Measurements from ENCODE around the gene PCBP4.

The PCBP4 gene

DNA sequence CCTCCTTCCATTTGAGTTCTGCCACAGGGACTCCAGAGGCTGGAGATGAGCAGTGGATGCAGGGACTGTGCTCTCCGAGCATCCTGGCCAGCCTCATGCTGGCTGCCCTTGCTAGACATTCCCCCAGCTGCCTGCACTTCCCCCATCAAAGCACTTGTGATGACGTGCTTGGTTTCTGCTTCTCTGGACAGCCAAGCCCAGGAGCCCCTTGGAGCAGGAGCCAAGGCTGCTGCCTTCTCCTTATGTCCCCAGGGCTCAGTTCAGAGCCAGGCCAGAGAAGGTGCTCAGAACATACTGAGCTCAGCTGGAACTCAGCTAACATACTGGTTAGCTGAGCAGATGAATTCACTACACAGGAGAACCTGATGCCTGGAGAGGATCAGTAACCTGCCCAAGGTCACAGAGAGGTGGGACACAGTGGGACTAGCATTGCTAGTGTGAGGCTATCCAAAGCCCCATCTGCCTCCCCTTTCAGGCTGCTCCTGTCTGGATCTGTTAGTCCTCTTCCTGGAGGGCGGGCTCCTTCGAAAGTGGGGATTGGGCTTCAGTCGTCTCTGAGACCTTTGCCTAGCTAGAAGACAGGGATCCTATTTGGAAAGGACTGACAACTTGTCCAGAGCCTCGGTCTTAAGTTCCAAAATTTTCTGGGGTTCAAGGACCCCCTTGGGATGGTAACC, 4.3 kb downstream of the PCBP4 start:
- Histone ChIP-seq H3K36me3 (ENCODE audit: control insufficient read depth, insufficient read depth, low read length) (peaks cover 18% of the 10 kb centered on the region), H3K4me3 (ENCODE audit: insufficient read depth, low read depth, low read length) (no peak overlapping the region), H3K4me1 (ENCODE audit: control insufficient read depth, insufficient read depth, low read length) (peaks cover 42% of the 10 kb centered on the region), H3K27ac (ENCODE audit: insufficient read depth, low read depth, low read length, poor library complexity, severe bottlenecking) (no peak overlapping the region), H3K27me3 (ENCODE audit: control insufficient read depth, insufficient read depth, low read length, poor library complexity, severe bottlenecking) (no peaks in the 10 kb centered on the region), H3K9me3 (ENCODE audit: control insufficient read depth, low read length) (no peaks in the 10 kb centered on the region)
- WGBS, 2 experiments, result 87% methylated on average over 6 of the region's 6 CpGs

DNA sequence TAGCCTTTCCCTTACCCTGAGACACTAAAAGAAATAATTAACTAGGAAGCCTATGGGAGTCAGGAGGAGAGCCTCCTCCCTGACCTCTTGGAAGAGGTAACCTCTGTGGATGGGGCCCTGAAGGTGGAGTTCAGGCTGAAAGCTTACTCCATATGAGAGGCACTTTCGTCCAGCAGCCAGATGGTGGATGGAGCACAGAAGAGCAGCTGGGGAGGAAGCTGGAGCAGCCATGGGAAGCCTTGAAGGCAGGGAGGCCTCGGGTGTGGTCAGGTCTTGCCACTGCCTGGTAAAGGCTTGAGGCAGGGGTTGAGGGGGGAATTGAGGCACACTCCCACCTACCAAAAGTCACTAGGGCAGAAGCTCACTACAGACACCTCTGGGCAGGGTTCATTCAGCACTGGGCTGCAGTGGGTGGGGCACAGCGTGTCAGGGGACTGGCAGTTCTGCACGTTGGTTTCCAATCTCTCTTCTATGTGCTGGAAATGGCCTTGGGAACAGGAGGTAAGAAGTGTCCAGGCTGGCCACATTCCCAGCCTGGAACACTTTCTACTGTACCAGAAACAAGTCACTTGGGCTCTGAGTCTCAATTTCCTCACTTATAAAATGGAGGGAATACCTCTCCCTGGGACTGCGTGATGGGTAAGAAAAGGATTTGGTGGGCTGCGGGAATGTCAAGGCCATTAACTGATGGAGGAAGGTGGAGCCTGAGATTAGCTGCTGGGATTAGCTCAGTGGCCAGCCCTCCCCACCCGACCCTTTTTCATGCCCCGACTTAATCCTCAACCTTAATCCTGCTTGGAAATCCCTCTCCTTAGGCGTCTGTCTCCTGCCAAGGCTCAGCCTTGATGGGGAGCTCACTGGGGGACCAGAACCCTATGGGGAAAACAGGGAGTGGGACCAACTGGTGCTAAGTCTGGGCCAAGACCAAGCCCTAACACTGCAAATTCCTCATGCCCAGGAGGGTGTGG, 5.4 kb downstream of the PCBP4 start:
- no peak overlapping the region for H3K27ac ChIP-seq (ENCODE audit: insufficient read depth, low read depth, low read length, poor library complexity, severe bottlenecking)
- peaks cover 2% of the 10 kb centered on the region for H3K27me3 ChIP-seq (ENCODE audit: control insufficient read depth, insufficient read depth, low read length, poor library complexity, severe bottlenecking)
- H3K4me3 ChIP-seq (ENCODE audit: insufficient read depth, low read depth, low read length), result no peak overlapping the region
- peaks cover 42% of the 10 kb centered on the region for H3K4me1 ChIP-seq (ENCODE audit: control insufficient read depth, insufficient read depth, low read length)
- WGBS, 2 experiments, result 73 to 86% methylated on average over 9 of the region's 9 CpGs
- no peaks in the 10 kb centered on the region for H3K9me3 ChIP-seq (ENCODE audit: control insufficient read depth, low read length)
- H3K36me3 ChIP-seq (ENCODE audit: control insufficient read depth, insufficient read depth, low read length), result peaks cover 23% of the 10 kb centered on the region

DNA sequence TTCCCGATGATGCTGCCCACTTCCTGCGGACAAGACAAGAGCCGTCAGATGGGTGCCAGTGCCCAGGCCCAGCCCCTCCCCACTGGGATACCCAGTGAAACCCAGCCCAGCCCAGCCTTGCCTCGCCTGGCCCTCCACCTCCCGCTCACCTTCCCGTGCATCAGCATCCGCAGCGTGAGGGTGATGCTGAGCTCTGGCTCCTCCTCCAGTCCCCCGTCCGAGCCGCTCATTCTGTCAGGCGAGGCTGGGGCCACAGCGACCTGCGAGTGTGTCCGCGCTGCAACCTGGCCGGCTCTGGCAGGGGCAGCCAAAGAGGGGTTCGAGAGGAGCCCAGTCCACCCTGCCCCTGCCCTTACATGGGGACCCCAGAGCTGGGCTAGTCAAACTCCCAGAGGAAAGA, 6.2 kb downstream of the PCBP4 start:
- peaks cover 35% of the 10 kb centered on the region for H3K4me1 ChIP-seq (ENCODE audit: control insufficient read depth, insufficient read depth, low read length)
- WGBS, 2 experiments, result 93 to 96% methylated on average over 18 of the region's 18 CpGs
- no peak overlapping the region for H3K27ac ChIP-seq (ENCODE audit: insufficient read depth, low read depth, low read length, poor library complexity, severe bottlenecking)
- peaks cover 11% of the 10 kb centered on the region for H3K27me3 ChIP-seq (ENCODE audit: control insufficient read depth, insufficient read depth, low read length, poor library complexity, severe bottlenecking)
- H3K36me3 ChIP-seq (ENCODE audit: control insufficient read depth, insufficient read depth, low read length), result peaks cover 23% of the 10 kb centered on the region
- no peak overlapping the region for H3K4me3 ChIP-seq (ENCODE audit: insufficient read depth, low read depth, low read length)
- H3K9me3 ChIP-seq (ENCODE audit: control insufficient read depth, low read length), result no peaks in the 10 kb centered on the region

DNA sequence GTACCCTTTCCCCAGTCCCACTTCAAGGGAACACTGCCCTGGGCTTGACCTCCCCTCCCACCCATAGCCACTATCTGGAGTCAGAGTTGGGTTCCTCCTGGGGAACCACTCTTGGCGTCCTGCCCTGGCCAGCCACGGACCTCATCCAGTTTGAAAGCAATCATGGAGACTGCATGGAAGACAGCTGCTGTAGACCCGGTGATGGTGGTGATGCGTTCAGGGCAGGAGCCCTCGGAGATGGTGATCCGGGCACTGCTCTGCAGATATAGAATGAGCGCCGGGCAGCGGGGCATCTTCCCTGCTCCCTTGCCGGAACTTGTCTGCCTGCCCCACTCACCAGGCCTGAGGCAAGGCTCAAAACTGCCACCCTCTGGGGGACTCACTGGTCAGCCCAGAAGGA, 6.9 kb downstream of the PCBP4 start:
- Histone ChIP-seq H3K9me3 (ENCODE audit: control insufficient read depth, low read length) (no peaks in the 10 kb centered on the region), H3K4me3 (ENCODE audit: insufficient read depth, low read depth, low read length) (no peak overlapping the region), H3K36me3 (ENCODE audit: control insufficient read depth, insufficient read depth, low read length) (peaks cover 23% of the 10 kb centered on the region), H3K27ac (ENCODE audit: insufficient read depth, low read depth, low read length, poor library complexity, severe bottlenecking) (no peak overlapping the region), H3K4me1 (ENCODE audit: control insufficient read depth, insufficient read depth, low read length) (peaks cover 31% of the 10 kb centered on the region), H3K27me3 (ENCODE audit: control insufficient read depth, insufficient read depth, low read length, poor library complexity, severe bottlenecking) (peaks cover 17% of the 10 kb centered on the region)
- WGBS, 2 experiments, result 95 to 96% methylated on average over 10 of the region's 10 CpGs

DNA sequence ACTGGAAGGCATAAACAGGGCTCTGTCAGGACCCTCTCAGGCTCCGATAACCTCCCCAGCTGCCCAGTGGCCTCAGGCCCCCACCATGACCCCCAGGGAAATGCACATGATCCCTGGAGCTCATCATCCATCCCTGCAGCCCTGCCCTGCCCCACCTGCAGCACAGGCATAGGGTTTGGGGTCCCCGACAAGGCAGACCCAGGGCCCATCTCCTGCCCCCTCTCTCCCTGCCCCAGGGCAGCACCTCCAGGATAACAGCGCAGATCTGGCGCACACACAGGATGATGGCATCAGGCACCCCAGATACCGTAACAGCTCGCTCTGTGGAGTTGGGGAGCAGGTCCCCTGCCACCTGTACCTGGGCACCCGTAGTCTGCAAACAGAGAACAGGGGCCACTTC, 7.6 kb downstream of the PCBP4 start:
- no peaks in the 10 kb centered on the region for H3K9me3 ChIP-seq (ENCODE audit: control insufficient read depth, low read length)

DNA sequence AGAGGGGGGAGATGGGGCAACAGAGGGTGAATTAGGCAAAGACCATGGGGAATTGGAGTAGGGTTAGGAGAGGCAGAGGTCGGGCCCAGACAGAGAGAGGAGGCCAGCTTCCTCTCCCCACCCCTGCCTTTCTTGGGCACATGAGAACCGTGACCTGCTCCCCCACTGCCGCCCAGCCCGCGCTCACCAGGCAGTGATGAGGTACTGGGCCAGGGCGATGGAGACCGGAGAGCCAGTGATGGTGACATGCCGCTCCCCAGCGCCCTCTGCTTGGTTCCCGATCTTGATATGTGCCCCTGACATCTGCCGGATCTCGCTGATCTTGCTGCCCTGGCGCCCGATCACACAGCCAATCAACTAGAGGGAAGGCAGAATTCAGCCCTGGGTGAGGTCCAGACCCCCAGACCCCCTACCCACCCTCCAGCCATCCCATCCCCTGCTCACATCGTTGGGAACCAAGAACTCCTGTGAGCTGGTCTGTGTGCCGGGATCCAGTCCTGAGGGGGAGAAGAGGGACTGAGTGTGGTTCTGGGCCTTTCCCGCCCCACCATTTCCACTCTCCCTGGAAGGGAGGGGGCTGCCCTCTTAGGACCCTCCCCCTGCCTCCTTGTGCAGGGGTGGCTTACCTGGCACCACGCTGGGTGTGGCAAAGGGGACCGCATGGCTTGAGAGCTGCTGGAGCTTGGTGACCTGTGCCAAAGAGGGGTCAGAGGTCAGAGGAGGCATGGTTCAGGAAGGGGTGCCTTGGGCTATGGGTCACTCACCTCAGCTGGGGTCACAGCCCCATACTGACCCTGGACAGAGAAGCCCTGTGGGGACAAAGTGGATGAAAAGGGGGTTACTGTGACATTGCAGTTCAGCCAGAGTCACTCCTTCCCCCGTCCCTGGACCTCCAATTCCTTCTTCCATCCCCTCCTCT, 8.4 kb downstream of the PCBP4 start:
- Histone ChIP-seq H3K36me3 (ENCODE audit: control insufficient read depth, insufficient read depth, low read length) (peaks cover 23% of the 10 kb centered on the region), H3K9me3 (ENCODE audit: control insufficient read depth, low read length) (no peaks in the 10 kb centered on the region), H3K4me1 (ENCODE audit: control insufficient read depth, insufficient read depth, low read length) (peaks cover 17% of the 10 kb centered on the region), H3K27me3 (ENCODE audit: control insufficient read depth, insufficient read depth, low read length, poor library complexity, severe bottlenecking) (peaks cover 33% of the 10 kb centered on the region), H3K27ac (ENCODE audit: insufficient read depth, low read depth, low read length, poor library complexity, severe bottlenecking) (no peak overlapping the region), H3K4me3 (ENCODE audit: insufficient read depth, low read depth, low read length) (no peak overlapping the region)
- WGBS, 2 experiments, result 94% methylated on average over 20 of the region's 20 CpGs

More for the DNA sequence above, 7.6 kb downstream of the PCBP4 start:
- peaks cover 25% of the 10 kb centered on the region for H3K27me3 ChIP-seq (ENCODE audit: control insufficient read depth, insufficient read depth, low read length, poor library complexity, severe bottlenecking)
- 95 to 97% methylated on average over 7 of the region's 7 CpGs for WGBS, 2 experiments
- peaks cover 25% of the 10 kb centered on the region for H3K4me1 ChIP-seq (ENCODE audit: control insufficient read depth, insufficient read depth, low read length)
- H3K36me3 ChIP-seq (ENCODE audit: control insufficient read depth, insufficient read depth, low read length), result peaks cover 23% of the 10 kb centered on the region
- H3K27ac ChIP-seq (ENCODE audit: insufficient read depth, low read depth, low read length, poor library complexity, severe bottlenecking), result no peak overlapping the region
- no peak overlapping the region for H3K4me3 ChIP-seq (ENCODE audit: insufficient read depth, low read depth, low read length)

DNA sequence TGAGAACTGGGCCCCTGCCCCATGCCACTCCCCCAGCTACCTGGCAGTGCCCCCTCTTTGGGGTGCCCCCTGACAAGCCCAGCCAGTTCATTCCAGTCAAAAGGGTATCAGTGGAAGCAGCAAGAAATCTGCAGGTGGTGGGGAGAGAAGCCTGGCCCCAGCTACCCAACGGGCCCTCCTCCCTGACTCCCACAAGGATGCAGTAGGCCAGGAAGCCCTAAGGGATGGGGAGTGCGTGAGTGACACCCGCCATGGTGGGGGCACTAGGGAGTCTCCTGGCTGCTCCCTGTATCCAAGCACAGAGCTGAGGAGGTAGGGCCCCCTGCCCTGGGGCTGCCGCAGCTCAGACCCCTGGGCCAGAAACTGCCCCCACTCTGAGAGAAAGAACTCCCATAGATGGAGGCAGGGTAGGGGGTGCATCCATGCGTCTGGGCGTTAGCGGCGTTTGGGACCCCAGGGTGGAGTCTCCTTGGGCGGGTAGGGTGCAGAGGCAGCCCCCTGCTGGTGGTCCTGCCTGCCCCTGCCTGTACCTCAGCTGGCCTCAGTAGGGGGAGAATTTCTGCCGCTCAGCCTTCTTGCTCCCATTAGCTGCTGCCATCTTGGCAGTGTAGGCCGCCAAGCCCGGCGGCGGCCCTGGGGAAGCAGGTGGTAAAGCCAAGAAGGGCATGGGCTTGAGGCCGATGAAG, 9.6 kb downstream of the PCBP4 start:
- no peaks in the 10 kb centered on the region for H3K9me3 ChIP-seq (ENCODE audit: control insufficient read depth, low read length)
- no peak overlapping the region for H3K27ac ChIP-seq (ENCODE audit: insufficient read depth, low read depth, low read length, poor library complexity, severe bottlenecking)
- peaks cover 43% of the 10 kb centered on the region for H3K27me3 ChIP-seq (ENCODE audit: control insufficient read depth, insufficient read depth, low read length, poor library complexity, severe bottlenecking)
- H3K36me3 ChIP-seq (ENCODE audit: control insufficient read depth, insufficient read depth, low read length), result peaks cover 23% of the 10 kb centered on the region
- WGBS, 2 experiments, result 92% methylated on average over 15 of the region's 15 CpGs
- no peak overlapping the region for H3K4me3 ChIP-seq (ENCODE audit: insufficient read depth, low read depth, low read length)
- peaks cover 9% of the 10 kb centered on the region for H3K4me1 ChIP-seq (ENCODE audit: control insufficient read depth, insufficient read depth, low read length)

DNA sequence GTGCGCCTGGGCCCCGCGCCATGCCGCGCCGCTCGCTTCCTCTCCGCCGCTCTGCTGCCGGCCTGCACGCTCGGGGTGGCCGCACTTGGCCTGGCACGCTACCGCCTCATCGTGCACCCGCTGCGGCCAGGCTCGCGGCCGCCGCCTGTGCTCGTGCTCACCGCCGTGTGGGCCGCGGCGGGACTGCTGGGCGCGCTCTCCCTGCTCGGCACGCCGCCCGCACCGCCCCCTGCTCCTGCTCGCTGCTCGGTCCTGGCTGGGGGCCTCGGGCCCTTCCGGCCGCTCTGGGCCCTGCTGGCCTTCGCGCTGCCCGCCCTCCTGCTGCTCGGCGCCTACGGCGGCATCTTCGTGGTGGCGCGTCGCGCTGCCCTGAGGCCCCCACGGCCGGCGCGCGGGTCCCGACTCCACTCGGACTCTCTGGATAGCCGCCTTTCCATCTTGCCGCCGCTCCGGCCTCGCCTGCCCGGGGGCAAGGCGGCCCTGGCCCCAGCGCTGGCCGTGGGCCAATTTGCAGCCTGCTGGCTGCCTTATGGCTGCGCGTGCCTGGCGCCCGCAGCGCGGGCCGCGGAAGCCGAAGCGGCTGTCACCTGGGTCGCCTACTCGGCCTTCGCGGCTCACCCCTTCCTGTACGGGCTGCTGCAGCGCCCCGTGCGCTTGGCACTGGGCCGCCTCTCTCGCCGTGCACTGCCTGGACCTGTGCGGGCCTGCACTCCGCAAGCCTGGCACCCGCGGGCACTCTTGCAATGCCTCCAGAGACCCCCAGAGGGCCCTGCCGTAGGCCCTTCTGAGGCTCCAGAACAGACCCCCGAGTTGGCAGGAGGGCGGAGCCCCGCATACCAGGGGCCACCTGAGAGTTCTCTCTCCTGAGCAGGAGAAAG, 11.1 kb downstream of the PCBP4 start:
- Histone ChIP-seq H3K4me1 (ENCODE audit: control insufficient read depth, insufficient read depth, low read length) (peaks cover 6% of the 10 kb centered on the region), H3K36me3 (ENCODE audit: control insufficient read depth, insufficient read depth, low read length) (peaks cover 23% of the 10 kb centered on the region), H3K4me3 (ENCODE audit: insufficient read depth, low read depth, low read length) (peak overlapping the region; percentile 42), H3K27ac (ENCODE audit: insufficient read depth, low read depth, low read length, poor library complexity, severe bottlenecking) (no peak overlapping the region), H3K27me3 (ENCODE audit: control insufficient read depth, insufficient read depth, low read length, poor library complexity, severe bottlenecking) (peaks cover 54% of the 10 kb centered on the region), H3K9me3 (ENCODE audit: control insufficient read depth, low read length) (no peaks in the 10 kb centered on the region)
- 3% methylated on average over 97 of the region's 97 CpGs for WGBS, 2 experiments

All from ectodermal cell (in vitro differentiated cells).